NCI-H226 (cell line): ENCODE data around the gene HSH2D.

Experiments
- DNase-seq: peaks from one replicate; pipeline ENCODE4 v3.0.0-alpha.2; 2015

HSH2D gene

GRCh38 chr19:16121141-16121540 is 22.3 kb upstream of the HSH2D start:
- no peak for DNase-seq

DNA sequence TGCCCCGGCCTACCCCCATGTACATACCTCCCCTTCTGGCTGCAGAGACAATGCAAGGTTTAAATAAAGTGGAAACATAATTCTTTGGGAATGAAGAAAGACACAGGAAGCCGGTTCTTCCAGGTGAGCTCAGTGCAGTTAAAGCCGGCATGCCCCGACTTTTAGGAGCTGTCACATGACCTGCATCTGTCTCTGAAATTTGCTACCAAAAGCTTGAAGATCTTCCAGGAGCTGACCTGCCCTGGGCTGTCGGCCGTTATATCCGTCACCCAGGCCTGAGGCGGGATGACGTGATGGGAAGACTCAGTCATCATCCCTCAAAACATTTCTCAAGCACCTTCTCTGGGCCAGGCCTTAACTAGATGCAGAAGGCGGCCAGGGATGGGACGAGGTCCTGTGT is 21.5 kb upstream of the HSH2D start:
- no peak for DNase-seq

DNA sequence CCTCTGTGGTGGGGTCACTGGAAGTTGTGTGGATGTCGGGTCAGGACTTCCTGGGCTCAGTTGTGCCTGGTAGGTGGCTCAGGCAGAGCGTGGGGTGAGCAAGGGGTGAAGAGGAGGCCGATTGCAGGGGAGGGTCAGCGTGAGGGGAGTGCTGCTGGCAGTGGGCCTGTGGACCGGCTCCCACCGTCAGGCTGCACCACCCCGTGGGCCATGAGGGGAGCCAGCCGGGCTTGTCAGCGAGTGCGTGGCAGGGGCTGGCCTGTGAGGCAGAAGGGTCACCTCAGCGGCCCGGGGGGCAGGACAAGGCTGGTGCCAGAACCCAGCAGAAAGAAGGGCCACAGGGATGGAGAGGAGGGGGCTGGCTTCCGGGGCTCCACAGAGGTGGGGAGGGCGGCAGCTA is 18.5 kb upstream of the HSH2D start:
- no peak for DNase-seq

GRCh38 chr19:16125737-16126495 is 17.6 kb upstream of the HSH2D start:
- DNase-seq = no peak

DNA sequence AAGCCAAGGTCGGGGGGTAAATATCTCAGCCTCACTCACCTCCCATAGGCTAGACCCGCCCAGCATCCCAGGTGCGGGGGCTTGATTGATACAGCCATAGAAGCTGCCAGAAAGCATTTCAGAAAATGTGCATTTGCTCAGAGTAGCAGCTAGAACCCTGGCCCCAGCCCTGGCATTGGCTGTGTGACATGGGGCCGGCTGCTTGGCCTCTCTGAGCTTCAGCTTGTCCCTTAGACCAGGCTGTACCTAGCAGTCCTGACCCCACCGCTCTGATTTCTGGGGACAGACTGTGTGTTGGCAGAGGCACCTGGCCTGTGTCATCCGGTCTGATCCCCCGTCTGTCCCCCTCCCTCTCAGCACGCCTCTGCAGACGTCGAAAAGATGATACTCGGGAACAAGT is 16.4 kb upstream of the HSH2D start:
- no peak for DNase-seq

- DNase-seq = no peak
Observed at GRCh38 chr19:16127776-16128371, 15.6 kb upstream of the HSH2D start.

- DNase-seq = no peak
Observed at GRCh38 chr19:16131648-16132047, 11.8 kb upstream of the HSH2D start.

DNA sequence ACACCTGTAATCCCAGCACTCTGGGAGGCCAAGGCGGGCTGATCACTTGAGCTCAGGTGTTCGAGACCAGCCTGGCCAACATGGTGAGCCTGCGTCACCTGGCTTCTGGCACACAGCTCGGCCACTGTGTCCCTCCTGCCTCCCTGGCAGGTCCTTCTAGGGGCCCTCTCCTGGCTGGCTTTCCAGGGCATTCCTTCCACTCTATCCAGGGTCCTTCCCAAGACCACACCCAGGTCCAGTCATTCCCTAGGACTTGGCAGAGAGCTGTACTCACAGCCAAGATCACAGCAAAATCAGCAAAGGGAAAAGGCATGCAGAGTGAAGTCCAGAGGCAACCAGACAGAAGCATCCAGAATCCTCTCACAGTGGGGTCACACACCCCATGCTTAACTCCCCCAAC is 9.7 kb upstream of the HSH2D start:
- DNase-seq = no peak

GRCh38 chr19:16134510-16134909 is 9.0 kb upstream of the HSH2D start:
- DNase-seq = no peak

DNA sequence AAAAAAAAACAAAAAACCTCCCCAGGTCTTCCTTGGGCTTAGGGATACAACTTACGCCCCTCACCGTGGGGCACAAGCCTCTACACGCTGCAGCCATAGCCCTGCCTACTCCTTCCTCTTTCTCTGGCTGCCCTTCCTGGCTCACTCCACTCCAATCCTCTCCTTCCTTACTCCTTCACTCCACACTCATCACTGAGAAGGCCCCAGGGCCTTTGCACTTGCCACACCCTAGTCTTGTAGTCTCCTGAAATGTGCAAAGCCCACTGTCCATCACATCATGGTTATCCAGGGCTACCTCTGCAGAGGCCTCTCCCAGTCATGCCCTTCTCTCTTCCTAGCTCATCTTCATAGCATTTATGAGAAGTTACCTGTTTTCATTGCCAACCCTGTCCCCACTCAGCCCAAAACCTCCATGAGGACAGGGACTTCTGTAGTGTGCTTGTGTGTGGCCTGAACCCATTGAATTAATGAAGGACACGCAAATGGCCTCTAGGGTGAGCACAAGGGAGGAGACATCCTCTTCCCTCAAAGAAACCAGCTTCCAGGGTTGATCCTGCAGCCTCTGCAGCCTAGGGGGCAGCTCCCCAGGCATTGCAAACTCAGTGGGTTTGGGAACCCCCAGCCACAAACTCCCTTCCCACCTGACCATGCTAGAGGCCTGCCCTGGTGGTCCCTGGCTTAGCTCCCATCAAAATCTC is 7.9 kb upstream of the HSH2D start:
- DNase-seq = no peak

DNA sequence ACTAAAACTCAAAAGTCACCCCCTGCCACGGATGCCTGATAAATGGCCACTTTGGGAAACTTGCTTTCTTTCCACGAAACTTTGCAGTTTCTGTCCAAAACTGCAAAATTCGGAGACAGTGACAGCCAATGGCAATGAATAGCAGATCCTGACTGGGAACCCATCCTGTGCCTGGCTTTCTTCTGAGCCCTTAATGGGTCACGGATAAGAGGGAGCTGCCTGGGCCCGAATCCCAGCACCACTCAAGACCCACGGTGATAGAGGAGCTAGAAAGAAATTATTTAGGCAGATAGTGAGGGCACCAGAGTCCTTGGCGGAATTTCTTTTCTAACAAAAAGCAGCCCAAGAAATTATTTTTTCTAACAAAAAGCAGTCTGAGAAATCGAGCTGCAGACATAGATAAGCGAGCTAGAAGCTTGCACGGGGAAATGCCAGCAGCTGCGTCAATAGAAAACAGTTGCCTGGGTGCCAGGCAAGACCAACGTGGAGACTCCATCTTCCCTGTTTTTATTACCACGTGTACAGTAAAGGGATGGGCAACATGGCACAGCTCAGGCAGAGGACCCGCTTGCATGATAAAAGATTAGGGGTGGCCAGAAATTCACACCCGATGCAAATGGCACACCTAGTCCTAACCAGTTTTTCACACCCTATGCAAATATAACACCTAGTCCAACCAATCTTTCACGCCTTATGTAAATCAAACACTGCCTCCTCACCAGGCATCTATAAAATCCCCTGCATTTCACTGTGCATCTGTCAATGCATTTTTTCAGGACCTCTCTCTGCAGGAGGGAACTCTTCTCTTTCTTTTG is 7.1 kb upstream of the HSH2D start:
- DNase-seq = no peak

GRCh38 chr19:16139752-16140151 is 3.7 kb upstream of the HSH2D start:
- DNase-seq = no peak

DNA sequence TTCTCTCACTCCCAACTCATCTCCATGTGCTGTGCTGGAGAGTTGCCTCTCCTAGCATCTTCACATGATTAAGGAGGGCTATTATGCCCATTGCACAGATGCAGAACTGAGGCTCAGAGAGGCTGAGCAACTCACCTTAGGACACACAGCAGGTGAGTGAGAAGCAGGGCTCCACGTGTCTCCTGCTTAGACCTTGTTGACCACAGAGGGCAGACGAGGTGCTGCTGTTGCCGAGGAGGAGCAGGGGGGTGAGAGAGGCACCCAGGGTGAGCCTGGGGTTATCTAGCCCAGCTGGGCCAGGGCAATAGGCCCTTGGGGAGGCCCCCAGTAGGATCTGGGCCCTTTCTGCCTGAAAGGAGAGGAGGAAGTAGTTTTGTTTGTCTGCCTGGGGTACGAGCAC is 2.4 kb upstream of the HSH2D start:
- no peak for DNase-seq

DNA sequence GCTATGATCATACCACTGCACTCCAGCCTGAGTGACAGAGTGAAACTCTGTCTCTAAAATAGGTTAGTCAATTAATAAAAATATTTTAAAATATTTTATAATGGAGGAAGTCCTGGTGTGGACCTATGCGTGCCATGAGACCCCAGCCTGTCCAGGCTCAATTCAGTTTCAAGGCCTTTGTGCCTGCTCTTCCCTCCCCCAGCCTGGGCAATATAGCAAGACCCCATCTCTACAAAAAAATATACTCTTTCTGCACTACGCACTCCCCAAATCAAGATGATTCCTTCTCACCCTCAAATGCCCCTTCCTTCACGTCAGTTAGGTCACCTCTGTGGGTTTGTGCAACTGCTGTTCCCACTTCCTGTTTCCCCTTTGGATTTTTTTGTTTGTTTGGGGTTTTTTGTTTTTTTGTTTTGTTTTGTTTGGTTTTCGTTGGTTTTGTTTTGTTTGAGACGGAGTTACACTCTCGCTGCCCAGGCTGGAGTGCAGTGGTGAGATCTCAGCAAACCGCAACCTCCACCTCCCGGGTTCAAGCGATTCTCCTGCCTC is 1.4 kb upstream of the HSH2D start:
- no peak for DNase-seq

- no peak for DNase-seq
Observed at GRCh38 chr19:16144216-16144581, 714 bp downstream of the HSH2D start.

- DNase-seq = no peak
Observed at GRCh38 chr19:16146112-16146511, 2.6 kb downstream of the HSH2D start.

DNA sequence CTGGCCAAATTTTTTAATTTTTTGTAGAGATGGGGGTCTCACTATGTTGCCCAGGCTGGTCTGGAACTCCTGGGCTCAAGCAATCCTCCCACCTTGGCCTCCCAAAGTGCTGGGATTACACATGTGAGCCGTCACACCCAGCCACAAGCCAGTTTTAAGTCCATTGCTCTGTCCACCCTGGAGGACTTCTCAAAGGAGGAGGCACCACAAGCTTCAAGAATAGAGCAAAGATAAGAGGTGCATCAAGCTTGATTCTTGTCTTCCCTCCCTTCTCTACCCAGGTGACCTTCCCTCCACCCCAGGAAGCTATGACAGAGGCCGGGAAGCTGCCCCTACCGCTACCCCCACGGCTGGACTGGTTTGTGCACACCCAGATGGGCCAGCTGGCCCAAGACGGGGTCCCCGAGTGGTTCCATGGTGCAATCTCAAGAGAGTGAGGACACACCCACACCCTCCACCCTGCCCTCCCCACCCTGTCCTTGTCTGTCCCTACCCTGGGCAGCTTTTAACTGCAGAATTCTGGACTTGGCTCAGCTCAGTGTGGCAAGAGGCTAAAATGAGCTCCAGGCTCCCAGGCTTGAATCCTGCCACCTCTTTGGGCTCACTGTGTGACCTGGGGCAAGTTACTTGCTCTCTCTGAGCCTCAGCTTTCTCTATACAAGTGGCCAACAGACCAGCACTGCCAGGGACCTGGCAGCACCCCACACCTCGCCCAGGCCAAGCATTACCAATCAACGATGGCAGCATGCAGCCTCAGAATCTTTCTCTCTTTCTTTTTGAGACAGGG is 5.2 kb downstream of the HSH2D start:
- no peak for DNase-seq

- no peak for DNase-seq
Observed at GRCh38 chr19:16153582-16154336, 10.3 kb downstream of the HSH2D start.

- no peak for DNase-seq
Observed at GRCh38 chr19:16154557-16154956, 11.1 kb downstream of the HSH2D start.

GRCh38 chr19:16155128-16155527 is 11.6 kb downstream of the HSH2D start:
- DNase-seq = no peak

- no peak for DNase-seq
Observed at GRCh38 chr19:16156904-16157303, 13.4 kb downstream of the HSH2D start.

- DNase-seq = no peak
Observed at GRCh38 chr19:16157601-16158000, 14.1 kb downstream of the HSH2D start.
